ENCODE measurements around the gene PDZK1.

GRCh38 chr1:145729666-145730436 lies 22.7 kb upstream of the PDZK1 start:
- TF ChIP-seq CTCF (IDR thresholded peaks at IDR 0.05) (no peak), POLR2A (IDR thresholded peaks at IDR 0.05) (no peak)
